OCI-LY3 (cell line): Measurements from ENCODE around the gene PCNX2.

Source experiments
- EZH2phosphoT487 ChIP-seq: fragments of 200-600 bp; shearing (Covaris generic); IDR thresholded peaks from 2 replicates; pipeline ENCODE4 v1.6.1; 2018; ENCODE audit warnings: antibody characterized with exemption, mixed run types, low read depth
- TF ChIP-seq, protein P1 (sequence below): fragments of 200-600, 300-600 bp; sonication (generic); IDR thresholded peaks from 2 replicates; pipeline ENCODE4 v1.5.1; 2014; ENCODE audit warnings: antibody characterized with exemption, low read length, low read depth

DNA sequence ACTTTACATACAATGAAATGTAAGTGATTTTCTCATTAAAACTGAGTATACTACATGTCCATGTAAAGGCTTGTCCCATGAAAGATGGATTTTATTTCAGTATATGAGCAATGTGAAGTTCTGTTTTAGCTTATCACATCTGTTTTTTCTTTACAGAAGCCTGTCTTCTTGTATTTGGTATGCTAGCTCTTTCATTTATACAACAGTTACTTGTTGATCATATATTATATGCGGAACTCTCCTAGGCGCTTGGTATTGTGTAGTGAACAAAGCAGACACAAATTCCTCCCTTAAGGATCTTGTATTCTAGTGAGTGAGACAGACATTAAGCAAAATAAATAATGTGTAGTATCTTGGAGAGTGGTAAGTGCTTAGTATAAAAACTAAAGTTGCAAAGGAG, 42.6 kb upstream of the PCNX2 start:
- TF ChIP-seq, protein P1, sequence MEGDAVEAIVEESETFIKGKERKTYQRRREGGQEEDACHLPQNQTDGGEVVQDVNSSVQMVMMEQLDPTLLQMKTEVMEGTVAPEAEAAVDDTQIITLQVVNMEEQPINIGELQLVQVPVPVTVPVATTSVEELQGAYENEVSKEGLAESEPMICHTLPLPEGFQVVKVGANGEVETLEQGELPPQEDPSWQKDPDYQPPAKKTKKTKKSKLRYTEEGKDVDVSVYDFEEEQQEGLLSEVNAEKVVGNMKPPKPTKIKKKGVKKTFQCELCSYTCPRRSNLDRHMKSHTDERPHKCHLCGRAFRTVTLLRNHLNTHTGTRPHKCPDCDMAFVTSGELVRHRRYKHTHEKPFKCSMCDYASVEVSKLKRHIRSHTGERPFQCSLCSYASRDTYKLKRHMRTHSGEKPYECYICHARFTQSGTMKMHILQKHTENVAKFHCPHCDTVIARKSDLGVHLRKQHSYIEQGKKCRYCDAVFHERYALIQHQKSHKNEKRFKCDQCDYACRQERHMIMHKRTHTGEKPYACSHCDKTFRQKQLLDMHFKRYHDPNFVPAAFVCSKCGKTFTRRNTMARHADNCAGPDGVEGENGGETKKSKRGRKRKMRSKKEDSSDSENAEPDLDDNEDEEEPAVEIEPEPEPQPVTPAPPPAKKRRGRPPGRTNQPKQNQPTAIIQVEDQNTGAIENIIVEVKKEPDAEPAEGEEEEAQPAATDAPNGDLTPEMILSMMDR, result no peak
- no peak for TF ChIP-seq EZH2phosphoT487
